GM12878 (cell line): ENCODE measurements around the gene NPLOC4. TPM values are rescaled to one million over a fixed set of nuclear protein-coding genes. Genes with fewer than 3 reads are reported as not detected.
A peak's percentile ranks its signal among the peaks of the same experiment; 100 is the strongest.

Experiments used
- ATAC-seq: fragments of 200-7000 bp; cut with Tn5 transposase; 3 replicates; pipeline ENCODE4 v1.9.1; 2020; ENCODE audit warnings: mild to moderate bottlenecking, moderate library complexity
- BruUV-seq: library from RNA; stranded (reverse); fragments of 400-500 nt; replicated peaks from 2 replicates; lab custom pipeline; 2021; lab: Mats Ljungman, UMichigan
- CTCF ChIA-PET: fragments of 300-600 bp; sonication (Branson Sonifier 250); formaldehyde crosslinking; extraction: SDS; loops from one replicate; lab custom pipeline; 2021; ENCODE audit warnings: inconsistent platforms; lab: Yijun Ruan, JAX
- POLR2A ChIA-PET: fragments of 350-600 bp; formaldehyde crosslinking; extraction: SDS; loops from one replicate; lab custom pipeline; 2021; ENCODE audit warnings: inconsistent platforms; lab: Charles Lee
- RAD21 ChIA-PET: fragments of 300-600 bp; sonication (Branson Sonifier 250); formaldehyde crosslinking; loops from one replicate; lab custom pipeline; 2023; ENCODE audit warnings: antibody characterized with exemption; ENCODE audit not compliant: unreplicated experiment; lab: Charles Lee
- SMC1A ChIA-PET: fragments of 300-600 bp; sonication (Branson Sonifier 250); formaldehyde crosslinking; loops from one replicate; lab custom pipeline; 2023; ENCODE audit not compliant: unreplicated experiment, uncharacterized antibody; lab: Charles Lee
- DNase-seq: peaks from one replicate; pipeline ENCODE4 v3.0.0-alpha.2; 2011; ENCODE audit warnings: low read depth, low spot score
- FAIRE-seq: peaks from 3 replicates; lab custom pipeline; 2011; peaks lifted over from hg19 to GRCh38; lab: Jason Lieb, UNC
- H2AFZ ChIP-seq: 2 replicates; pipeline ENCODE4 v1.6.0; 2011; ENCODE audit warnings: low read depth, low read length, control low read depth; ENCODE audit not compliant: control insufficient read depth
- H3K27ac ChIP-seq: 2 replicates; pipeline ENCODE4 v1.5.1; 2011; ENCODE audit warnings: control low read depth; ENCODE audit not compliant: control insufficient read depth, insufficient read depth
- H3K27me3 ChIP-seq, 2 experiments: replicated peaks in 1 of 2; 2 replicates each; pipeline versions ENCODE4 v1.6.0 to v1.6.1; 2011; ENCODE audit warnings: low read length in 1 of 2; ENCODE audit not compliant: control insufficient read depth in 2 of 2, insufficient read depth in 2 of 2
- H3K36me3 ChIP-seq, 2 experiments: 2 replicates each; pipeline ENCODE4 v1.5.1; 2011; ENCODE audit warnings: low read length in 1 of 2; ENCODE audit not compliant: control insufficient read depth in 2 of 2, insufficient read depth in 2 of 2
- H3K4me1 ChIP-seq: 2 replicates; pipeline ENCODE4 v1.6.1; 2011; ENCODE audit warnings: mild to moderate bottlenecking, low read length, moderate library complexity, mixed read lengths; ENCODE audit not compliant: control insufficient read depth, insufficient read depth
- H3K4me2 ChIP-seq: 2 replicates; pipeline ENCODE4 v1.6.0; 2011; ENCODE audit warnings: control low read depth; ENCODE audit not compliant: control insufficient read depth, insufficient read depth
- H3K4me3 ChIP-seq: fragments of 200-600 bp; sonication (generic); 2 replicates; pipeline ENCODE4 v1.5.1; 2016
- H3K79me2 ChIP-seq: 2 replicates; pipeline ENCODE4 v1.6.0; 2011; ENCODE audit warnings: low read length; ENCODE audit not compliant: control insufficient read depth, insufficient read depth
- H3K9ac ChIP-seq: 2 replicates; pipeline ENCODE4 v1.8.0; 2011; ENCODE audit warnings: low read length, control low read depth, mixed read lengths; ENCODE audit not compliant: control insufficient read depth, insufficient read depth
- H3K9me3 ChIP-seq: replicated peaks from 3 replicates; pipeline ENCODE4 v1.5.1; 2011; ENCODE audit warnings: mild to moderate bottlenecking, low read length; ENCODE audit not compliant: control insufficient read depth, insufficient read depth
- H4K20me1 ChIP-seq: 2 replicates; pipeline ENCODE4 v1.6.0; 2011; ENCODE audit not compliant: control insufficient read depth, insufficient read depth
- BCL11A ChIP-seq: IDR thresholded peaks from 2 replicates; pipeline ENCODE4 v1.6.1; 2011; ENCODE audit warnings: low read depth, low read length
- CHD1 ChIP-seq: IDR thresholded peaks from 2 replicates; pipeline ENCODE4 v1.6.1; 2012; ENCODE audit warnings: low read depth, low read length, improper control_type of control experiment
- CREM ChIP-seq: IDR thresholded peaks from 2 replicates; pipeline ENCODE4 v1.6.1; 2014; ENCODE audit warnings: antibody characterized with exemption, low read depth
- IKZF1 ChIP-seq: fragments of 450-650 bp; conservative IDR thresholded peaks from 2 replicates; pipeline ENCODE4 v1.6.1; 2017; ENCODE audit warnings: antibody characterized with exemption, mild to moderate bottlenecking
- KLF5 ChIP-seq: fragments of 450-650 bp; IDR thresholded peaks from 2 replicates; pipeline ENCODE4 v1.6.1; 2014; ENCODE audit warnings: mild to moderate bottlenecking; ENCODE audit not compliant: partially characterized antibody
- MEF2B ChIP-seq: fragments of 450-650 bp; IDR thresholded peaks from 2 replicates; pipeline ENCODE4 v1.6.1; 2018; ENCODE audit warnings: mild to moderate bottlenecking, moderate library complexity; ENCODE audit not compliant: partially characterized antibody, poor library complexity, severe bottlenecking
- MYC ChIP-seq: IDR thresholded peaks from 2 replicates; pipeline ENCODE4 v1.6.1; 2011; ENCODE audit warnings: mild to moderate bottlenecking, low read length, moderate library complexity, inconsistent platforms; ENCODE audit not compliant: insufficient read depth, insufficient replicate concordance, insufficient read length, severe bottlenecking
- NR2F1 ChIP-seq: fragments of 450-650 bp; conservative IDR thresholded peaks from 2 replicates; pipeline ENCODE4 v1.6.1; 2017; ENCODE audit warnings: mild to moderate bottlenecking
- PAX8 ChIP-seq: fragments of 450-650 bp; IDR thresholded peaks from 2 replicates; pipeline ENCODE4 v1.6.1; 2017; ENCODE audit warnings: mild to moderate bottlenecking, moderate library complexity
- RAD51 ChIP-seq: fragments of 450-650 bp; IDR thresholded peaks from 2 replicates; pipeline ENCODE4 v1.6.1; 2016; ENCODE audit warnings: moderate library complexity, mild to moderate bottlenecking, inconsistent platforms
- RB1 ChIP-seq: fragments of 450-650 bp; formaldehyde crosslinking; IDR thresholded peaks from 2 replicates; pipeline ENCODE4 v1.6.1; 2017; ENCODE audit warnings: mild to moderate bottlenecking, borderline replicate concordance
- RBBP5 ChIP-seq: fragments of 200-600 bp; sonication (generic); conservative IDR thresholded peaks from 2 replicates; pipeline ENCODE4 v1.6.1; 2016
- SMARCA5 ChIP-seq: fragments of 450-650 bp; IDR thresholded peaks from 2 replicates; pipeline ENCODE4 v1.6.1; 2017; ENCODE audit warnings: mild to moderate bottlenecking
- SREBF2 ChIP-seq: IDR thresholded peaks from 2 replicates; pipeline ENCODE4 v1.6.1; 2012; ENCODE audit warnings: mild to moderate bottlenecking, low read length
- ZNF24 ChIP-seq: fragments of 450-650 bp; IDR thresholded peaks from 2 replicates; pipeline ENCODE4 v1.6.1; 2017; ENCODE audit warnings: antibody characterized with exemption, mild to moderate bottlenecking
- WGBS: methylation state at CpG from one replicate; pipeline ENCODE4 v1.1.6; 2016; ENCODE audit warnings: low lambda C conversion rate; ENCODE audit not compliant: insufficient replicate concordance, insufficient coverage; ENCODE audit errors: missing lambda C conversion rate; 5-methylcytosine and 5-hydroxymethylcytosine counted together
- in situ Hi-C: fragments of 300-500 bp; cut with MboI; formaldehyde crosslinking; loops from 9 replicates; pipeline ENCODE4 v1.14.3; 2018; ENCODE audit warnings: mixed read lengths
- intact Hi-C: fragments of 100-400 bp; cut with micrococcal nuclease; formaldehyde crosslinking; loops from one replicate; pipeline ENCODE4 v1.14.2; 2022; ENCODE audit not compliant: unreplicated experiment
- polyA plus RNA-seq, 11 experiments: library from polyadenylated mRNA; depleted of rRNA in 4 of 11; unstranded in 6 of 11; stranded (reverse) in 5 of 11; fragments of >200 nt; fragmentation: Nextera tagmentation in 4 of 11; fragmentation: Illumina TruSeq in 1 of 11; extraction: Ambion mirVana in 4 of 11; extraction: Trizol in 1 of 11; gene quantifications; 1 replicate in 1 of 11; 2 replicates in 10 of 11; pipeline versions ENCODE4 v1.2.1 to v1.2.3, GENCODE V29; 2011 to 2016; ENCODE audit warnings: inconsistent platforms in 2 of 11, missing spikeins in 2 of 11, low read depth in 1 of 11
- total RNA-seq, 4 experiments: library from RNA; depleted of rRNA in 3 of 4; stranded (reverse); fragments of >200 nt in 3 of 4; fragmentation: Illumina TruSeq in 1 of 4; extraction: Trizol in 1 of 4; gene quantifications; 2 replicates each; pipeline versions ENCODE4 v1.2.1 to v1.2.3, GENCODE V29; 2013 to 2021
- TF ChIP-seq, protein P1 (sequence below): IDR thresholded peaks from 2 replicates; pipeline ENCODE4 v1.6.1; 2011; ENCODE audit warnings: borderline replicate concordance, low read depth, mild to moderate bottlenecking, moderate library complexity, low read length; ENCODE audit not compliant: insufficient read depth, poor library complexity, severe bottlenecking
- TF ChIP-seq, protein P2 (sequence below): IDR thresholded peaks from 2 replicates; pipeline ENCODE4 v1.6.1; 2011; ENCODE audit warnings: low read depth, mild to moderate bottlenecking, low read length, moderate library complexity, borderline replicate concordance; ENCODE audit errors: extremely low read depth
- TF ChIP-seq, protein P3 (sequence below): IDR thresholded peaks from 2 replicates; pipeline ENCODE4 v1.6.1; 2012; ENCODE audit warnings: low read length, inconsistent platforms

Gene NPLOC4
- total and polyA plus RNA-seq, 10 of the 15 experiments (the other 5 are each of a cell fraction or from before 2014, with no cell fraction given) = 1.5 to 83.7 (median 45.8) TPM

DNA sequence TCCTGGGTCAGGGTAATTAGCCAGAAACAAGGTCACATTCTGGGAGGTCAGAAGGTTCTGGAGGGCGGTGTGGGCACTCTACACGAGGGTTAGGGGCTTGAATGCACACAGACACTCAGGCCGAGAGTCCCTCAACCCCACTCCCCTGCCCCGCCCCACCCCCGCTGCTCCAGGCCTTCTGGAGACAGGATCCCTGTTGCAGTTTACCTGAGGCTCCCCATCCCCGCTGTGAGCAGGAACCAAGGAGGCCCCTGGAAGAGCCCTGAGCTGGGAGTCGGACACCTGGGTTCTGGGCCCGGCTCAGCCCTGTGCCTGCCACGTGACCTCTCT lies 119.9 kb downstream of the NPLOC4 start:
- intact Hi-C loops = loop anchor here (2.0 to 10.0 kb wide), 3 partner anchors 36 to 262 kb away; partner anchors contain the start of gene FAAP100
- TF ChIP-seq KLF5 = no peak
- peak; percentile 24; the same call in 1 of the 2 replicates for TF ChIP-seq NR2F1
- TF ChIP-seq MEF2B = no peak
- TF ChIP-seq RBBP5 = no peak
- TF ChIP-seq PAX8 = no peak
- no peak for TF ChIP-seq ZNF24
- TF ChIP-seq RAD51 = no peak
- TF ChIP-seq, protein P1, sequence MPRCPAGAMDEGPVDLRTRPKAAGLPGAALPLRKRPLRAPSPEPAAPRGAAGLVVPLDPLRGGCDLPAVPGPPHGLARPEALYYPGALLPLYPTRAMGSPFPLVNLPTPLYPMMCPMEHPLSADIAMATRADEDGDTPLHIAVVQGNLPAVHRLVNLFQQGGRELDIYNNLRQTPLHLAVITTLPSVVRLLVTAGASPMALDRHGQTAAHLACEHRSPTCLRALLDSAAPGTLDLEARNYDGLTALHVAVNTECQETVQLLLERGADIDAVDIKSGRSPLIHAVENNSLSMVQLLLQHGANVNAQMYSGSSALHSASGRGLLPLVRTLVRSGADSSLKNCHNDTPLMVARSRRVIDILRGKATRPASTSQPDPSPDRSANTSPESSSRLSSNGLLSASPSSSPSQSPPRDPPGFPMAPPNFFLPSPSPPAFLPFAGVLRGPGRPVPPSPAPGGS = no peak
- TF ChIP-seq CREM = no peak
- no peak for TF ChIP-seq SREBF2
- peak; percentile 0 for TF ChIP-seq MYC
- TF ChIP-seq RB1 = no peak
- TF ChIP-seq, protein P2, sequence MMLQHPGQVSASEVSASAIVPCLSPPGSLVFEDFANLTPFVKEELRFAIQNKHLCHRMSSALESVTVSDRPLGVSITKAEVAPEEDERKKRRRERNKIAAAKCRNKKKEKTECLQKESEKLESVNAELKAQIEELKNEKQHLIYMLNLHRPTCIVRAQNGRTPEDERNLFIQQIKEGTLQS = peak; percentile 51; the same call in 1 of the 2 replicates
- TF ChIP-seq BCL11A = no peak
- 0 out of 2 replicates have a peak, but pooled peaks have one; percentile 9 for TF ChIP-seq SMARCA5
- 0 out of 2 replicates have a peak, but pooled peaks have one; percentile 26 for TF ChIP-seq CHD1
- no peak for TF ChIP-seq IKZF1
- TF ChIP-seq, protein P3, sequence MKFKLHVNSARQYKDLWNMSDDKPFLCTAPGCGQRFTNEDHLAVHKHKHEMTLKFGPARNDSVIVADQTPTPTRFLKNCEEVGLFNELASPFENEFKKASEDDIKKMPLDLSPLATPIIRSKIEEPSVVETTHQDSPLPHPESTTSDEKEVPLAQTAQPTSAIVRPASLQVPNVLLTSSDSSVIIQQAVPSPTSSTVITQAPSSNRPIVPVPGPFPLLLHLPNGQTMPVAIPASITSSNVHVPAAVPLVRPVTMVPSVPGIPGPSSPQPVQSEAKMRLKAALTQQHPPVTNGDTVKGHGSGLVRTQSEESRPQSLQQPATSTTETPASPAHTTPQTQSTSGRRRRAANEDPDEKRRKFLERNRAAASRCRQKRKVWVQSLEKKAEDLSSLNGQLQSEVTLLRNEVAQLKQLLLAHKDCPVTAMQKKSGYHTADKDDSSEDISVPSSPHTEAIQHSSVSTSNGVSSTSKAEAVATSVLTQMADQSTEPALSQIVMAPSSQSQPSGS = no peak
- TF ChIP-seq, all 136 proteins: peak for 5
- 0% methylated on average over 8 of the region's 9 CpGs for WGBS
- ATAC-seq = no peak
- Histone ChIP-seq H3K9ac (peak overlapping the region; percentile 87), H3K36me3 (peaks cover 0 to 2% of the 10 kb centered on the region in 2 experiments; a peak in 2 of 4 replicates), H2AFZ (no peak overlapping the region), H3K4me2 (peak overlapping the region; percentile 100), H3K4me1 (peaks cover 33% of the 10 kb centered on the region), H3K27ac (peak overlapping the region; percentile 100), H3K9me3 (no peaks in the 10 kb centered on the region; the same call in 2 of the 3 replicates), H4K20me1 (no peaks in the 10 kb centered on the region), H3K27me3 (no peaks in the 10 kb centered on the region), H3K4me3 (peak overlapping the region; percentile 72), H3K79me2 (peaks cover 68% of the 10 kb centered on the region)
- no peak for DNase-seq
- ChIA-PET POLR2A (interaction anchor here (1.1 to 2.8 kb wide), 5 partner anchors 32 to 232 kb away, joined by 3 to 34 read pairs (median 6); partner anchors contain the start of gene FAAP100), CTCF (interaction anchor here (5.5 kb wide), 1 partner anchor 84 kb away, joined by 47 read pairs; no protein-coding TSS in a partner anchor), SMC1A (interaction anchor here (1.1 to 3.2 kb wide), 3 partner anchors 45 to 84 kb away, joined by 3 to 12 read pairs (median 4); no protein-coding TSS in a partner anchor), RAD21 (interaction anchor here (1.3 to 7.6 kb wide), 2 partner anchors 35 to 83 kb away, joined by 4 to 44 read pairs; partner anchors contain the start of gene FAAP100)
- no TSS peak for BruUV-seq
- in situ Hi-C loops = no loop called here
- no peak for FAIRE-seq
